HG03095 (cell line): ENCODE results near the gene TOE1.
"Not testable (repeated sequence)": the region's sequence is repeated elsewhere in the genome, so short reads cannot be mapped to it uniquely, and the experiment has no call there.

Source experiments
- ATAC-seq: cut with Tn5 transposase; IDR thresholded peaks from one replicate; pipeline ENCODE4 v1.9.1; 2021; ENCODE audit warnings: moderate library complexity; ENCODE audit not compliant: unreplicated experiment

Gene TOE1

GRCh38 chr1:45339789-45340558 lies at the start of gene TOE1, which contains the start of gene MUTYH:
TSS of gene TOE1 (plus strand) at chr1:45340170. CDS start at chr1:45340253, 83 bp downstream.
TSS of gene MUTYH (minus strand) at chr1:45340440. CDS start at chr1:45334505, 5,935 bp downstream.
- ATAC-seq: peak; percentile 69

DNA sequence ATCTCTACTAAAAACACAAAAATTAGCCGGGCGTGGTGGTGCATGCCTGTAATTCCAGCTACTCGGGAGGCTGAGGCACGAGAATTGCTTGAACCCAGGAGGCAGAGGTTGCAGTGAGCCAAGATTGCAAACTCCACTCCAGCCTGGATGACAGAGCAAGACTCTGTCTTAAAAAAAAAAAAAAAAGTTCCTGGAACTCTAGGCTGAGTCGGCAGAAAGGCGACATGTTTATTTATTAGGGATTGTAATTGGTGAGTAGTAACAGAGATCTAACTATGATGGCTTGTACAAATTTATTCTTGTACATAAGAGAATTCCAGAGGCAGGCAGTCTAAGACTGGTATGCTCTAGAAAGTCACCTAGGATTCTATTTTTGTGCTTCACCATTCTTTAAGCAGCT lies 49.0 kb upstream of the TOE1 start:
- ATAC-seq: not testable (repeated sequence)

DNA sequence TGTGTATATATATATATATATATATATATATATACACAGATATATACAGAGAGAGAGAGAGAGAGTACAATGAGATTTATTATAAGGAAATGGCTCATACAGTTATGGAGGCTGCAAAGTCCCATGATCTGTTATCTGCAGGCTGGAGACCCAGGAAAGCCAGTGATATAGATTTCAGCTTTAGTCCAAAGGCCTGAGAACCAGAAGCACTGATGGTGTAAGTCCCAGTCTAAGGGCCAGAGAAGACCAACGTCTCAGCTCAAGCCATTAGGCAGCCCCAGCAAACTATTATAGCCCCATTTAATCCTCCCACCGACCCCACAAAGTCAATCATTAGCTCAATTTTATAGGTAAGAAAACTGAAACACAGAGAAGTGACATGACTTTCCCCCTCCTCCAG lies 48.3 kb upstream of the TOE1 start:
- no peak for ATAC-seq

DNA sequence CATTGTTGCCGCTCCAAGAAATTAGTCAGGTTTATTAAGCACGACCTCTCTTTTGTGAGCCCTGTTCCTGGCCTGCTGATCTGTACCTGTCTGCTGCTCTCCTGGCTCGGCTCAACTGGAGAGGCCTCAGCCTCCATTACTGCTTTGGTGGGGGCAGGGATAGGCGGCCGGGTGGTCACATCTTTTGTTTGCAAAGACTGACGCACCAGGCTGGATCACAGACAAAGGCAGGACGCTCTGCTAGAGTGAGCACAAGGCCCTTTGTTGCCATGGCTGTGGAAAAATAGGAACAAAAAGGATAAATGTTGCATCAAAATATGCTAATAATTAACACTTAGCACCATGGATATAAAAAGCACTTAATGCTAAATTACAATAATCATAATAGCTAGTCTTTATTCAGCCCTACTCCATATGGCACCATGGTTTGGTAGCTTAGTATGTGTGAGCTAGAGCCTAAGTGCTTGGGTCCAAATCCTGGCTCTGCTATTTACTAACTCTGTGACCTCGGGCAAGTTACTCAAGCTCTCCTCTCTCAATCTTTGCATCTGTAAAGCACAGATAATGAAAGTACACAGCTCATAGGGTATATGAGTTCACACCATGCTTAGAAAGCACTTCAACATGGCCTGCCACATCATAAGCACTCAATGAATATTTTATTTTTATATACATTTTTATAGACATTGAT lies 42.2 kb upstream of the TOE1 start:
- no peak for ATAC-seq

GRCh38 chr1:45299296-45299695 lies 40.7 kb upstream of the TOE1 start:
- ATAC-seq: no peak

DNA sequence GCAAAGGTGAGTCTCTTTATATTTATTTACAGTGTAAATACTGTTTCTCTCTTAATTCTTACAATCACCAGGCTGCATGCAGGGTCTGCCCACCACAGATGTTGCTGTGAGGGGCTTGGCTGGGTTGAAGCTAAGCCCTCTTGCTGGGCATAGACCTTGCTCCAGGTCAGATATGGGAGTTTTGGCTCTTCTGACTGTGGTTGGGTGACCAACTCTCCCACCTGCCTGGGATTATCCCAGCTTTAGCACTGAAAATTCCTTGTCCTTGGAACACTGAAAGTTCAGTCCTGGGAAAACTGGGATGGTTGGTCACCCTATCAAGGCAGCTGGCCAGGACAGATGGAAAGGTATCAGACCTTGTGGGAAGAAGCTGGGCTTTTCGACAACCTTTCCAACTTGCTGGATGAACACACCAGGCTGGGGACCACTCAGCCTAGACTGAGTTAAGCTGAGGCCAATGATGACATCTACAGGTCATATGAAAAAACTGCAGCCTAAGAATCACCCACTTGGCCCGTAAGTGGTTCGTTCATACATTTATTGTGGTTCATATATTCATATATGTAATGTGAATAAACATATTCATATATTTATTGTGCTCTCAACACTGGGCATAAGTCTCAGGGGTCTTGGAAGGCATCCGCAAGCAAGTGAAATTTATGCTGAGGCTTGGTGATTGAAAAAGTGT lies 39.8 kb upstream of the TOE1 start:
- no peak for ATAC-seq

DNA sequence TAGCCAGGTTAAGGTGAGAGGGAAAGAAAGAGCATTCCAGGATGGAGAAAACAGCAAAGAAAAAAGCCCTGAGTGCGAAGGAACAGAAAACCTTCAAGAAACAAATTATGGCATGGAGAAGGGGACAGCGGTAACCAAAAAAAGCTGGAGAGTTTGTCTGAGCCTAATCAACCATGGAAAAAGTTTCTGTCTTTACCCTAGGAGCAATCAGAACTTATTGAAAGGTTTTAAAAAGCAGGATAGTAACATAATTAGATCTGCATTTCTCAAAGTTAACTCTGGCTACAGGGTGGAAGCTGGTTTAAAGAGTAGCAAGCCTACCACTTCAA lies 39.3 kb upstream of the TOE1 start:
- no peak for ATAC-seq

GRCh38 chr1:45302505-45303150 lies 37.3 kb upstream of the TOE1 start:
- ATAC-seq: no peak

- peak; percentile 64 for ATAC-seq
These were observed 36.3 kb upstream of the TOE1 start for GRCh38 chr1:45303520-45304310.

GRCh38 chr1:45304311-45305081 lies 35.5 kb upstream of the TOE1 start:
- ATAC-seq: peak; percentile 1

- ATAC-seq: no peak
These were observed 34.7 kb upstream of the TOE1 start for GRCh38 chr1:45305231-45305630.

DNA sequence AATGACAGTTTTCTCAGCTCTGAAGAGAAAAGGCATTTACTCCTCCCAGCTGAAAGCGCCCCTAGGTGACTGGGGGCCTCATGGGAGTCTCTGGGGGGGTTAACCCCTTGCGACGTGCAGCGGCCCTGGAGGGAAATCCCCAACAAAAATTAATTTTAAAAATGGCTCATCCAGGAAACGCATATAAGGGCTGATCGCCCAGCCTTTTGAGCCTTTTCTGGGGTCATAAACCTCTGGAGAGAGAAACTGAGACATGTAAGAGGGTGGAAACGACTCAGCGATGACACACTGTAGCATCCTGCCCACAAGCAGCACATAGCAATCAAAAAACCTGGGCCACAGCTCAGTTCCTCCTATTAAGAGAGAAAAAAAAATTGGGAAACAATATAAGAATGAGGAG lies 33.7 kb upstream of the TOE1 start:
- ATAC-seq: no peak

GRCh38 chr1:45306905-45307304 lies 33.1 kb upstream of the TOE1 start:
- no peak for ATAC-seq

DNA sequence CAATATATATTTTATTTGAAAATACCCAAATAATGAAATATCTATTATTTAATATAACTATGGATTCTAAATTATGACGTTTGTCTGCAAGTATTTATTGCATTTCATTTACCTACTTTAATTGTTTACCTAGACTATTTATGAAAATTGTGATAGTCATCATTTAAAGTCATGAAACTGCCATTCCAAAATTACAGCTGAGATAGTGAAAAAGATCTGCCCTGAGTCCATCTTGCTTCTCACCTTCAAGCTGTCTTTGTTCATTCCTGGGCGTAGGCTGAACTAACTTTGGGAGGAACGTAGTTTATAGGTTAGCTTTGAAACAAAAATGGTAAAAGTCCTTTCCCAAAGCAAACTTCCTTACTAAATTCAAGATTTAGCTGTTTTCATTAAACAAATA lies 25.7 kb upstream of the TOE1 start:
- ATAC-seq: no peak

DNA sequence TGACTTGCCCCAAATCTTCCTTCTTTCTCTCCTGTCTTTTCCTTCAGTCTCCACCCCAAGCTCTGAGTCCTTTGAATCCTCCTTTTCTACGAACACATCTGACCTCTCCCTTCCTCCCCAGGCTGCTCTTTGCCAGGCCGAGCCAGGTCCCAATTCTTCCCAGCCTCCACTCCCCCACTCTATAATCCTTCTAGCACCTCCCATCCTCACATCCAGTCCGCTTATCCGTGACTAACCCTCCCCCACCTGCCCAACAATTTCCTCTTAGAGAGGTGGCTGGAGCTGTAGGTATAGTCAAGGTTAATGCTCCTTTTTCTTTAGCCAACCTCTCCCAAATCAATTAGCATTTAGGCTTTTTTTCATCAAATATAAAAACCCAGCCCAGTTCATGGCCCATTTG lies 22.8 kb upstream of the TOE1 start:
- ATAC-seq: no peak

DNA sequence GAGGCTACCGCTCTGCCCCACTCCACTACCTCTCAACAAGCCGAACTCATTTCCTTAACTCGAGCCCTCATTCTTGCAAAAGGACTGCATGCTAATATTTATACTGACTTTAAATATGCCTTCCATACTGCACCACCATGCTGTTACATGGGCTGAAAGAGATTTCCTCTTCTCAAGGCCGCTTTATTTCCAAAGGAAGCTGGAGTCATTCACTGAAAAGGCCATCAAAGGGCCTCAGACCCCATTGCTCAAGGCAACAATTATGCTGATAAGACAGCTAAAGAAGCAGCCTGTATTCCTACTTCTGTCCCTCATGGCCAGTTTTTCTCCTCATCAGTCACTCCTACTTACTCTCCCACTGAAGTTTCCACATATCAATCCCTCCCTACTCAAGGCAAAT lies 20.2 kb upstream of the TOE1 start:
- ATAC-seq: no peak

- ATAC-seq: no peak
These were observed 18.5 kb upstream of the TOE1 start for GRCh38 chr1:45321444-45321843.

DNA sequence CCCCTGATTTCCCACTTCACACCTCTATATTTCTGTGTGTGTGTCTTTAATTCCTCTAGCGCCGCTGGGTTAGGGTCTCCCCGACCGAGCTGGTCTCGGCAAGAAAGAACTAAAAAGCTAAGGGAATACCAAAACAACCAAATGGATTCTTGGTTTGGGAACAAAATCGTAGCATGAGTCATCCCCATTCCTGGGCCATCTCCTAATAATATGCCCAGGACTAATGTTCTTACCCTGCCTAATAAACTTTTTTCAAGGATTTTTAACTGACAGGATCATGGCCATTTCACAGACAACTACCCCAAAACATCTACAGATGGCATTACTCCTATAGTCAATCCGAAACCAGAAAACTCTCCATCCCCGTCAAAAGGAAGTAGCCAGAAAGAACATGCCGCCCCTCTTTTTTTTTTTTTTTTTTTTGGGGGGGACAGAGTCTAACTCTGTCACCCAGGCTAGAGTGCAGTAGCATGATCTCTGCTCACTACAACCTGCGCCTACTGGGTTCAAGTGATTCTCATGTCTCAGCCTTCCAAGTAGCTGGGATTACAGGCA lies 17.4 kb upstream of the TOE1 start:
- no peak for ATAC-seq

- no peak for ATAC-seq
These were observed 14.0 kb upstream of the TOE1 start for GRCh38 chr1:45325851-45326506.
